WTC11 (cell line): Measurements from ENCODE around the gene AJAP1. TPM values are rescaled to one million over a fixed set of nuclear protein-coding genes. Genes with fewer than 3 reads are reported as not detected.

Source experiments
- ATAC-seq: fragments of 200-7000 bp; cut with Tn5 transposase; 2 replicates; pipeline ENCODE4 v1.10.0; 2021; ENCODE audit warnings: mild to moderate bottlenecking, moderate library complexity
- CTCF ChIA-PET: fragments of 300-600 bp; sonication (Branson Sonifier 250); formaldehyde crosslinking; loops from one replicate; lab custom pipeline; 2021; ENCODE audit warnings: antibody characterized with exemption; lab: Charles Lee
- POLR2A ChIA-PET: fragments of 350-600 bp; sonication (Branson Sonifier 250); formaldehyde crosslinking; loops from one replicate; lab custom pipeline; 2021; ENCODE audit warnings: antibody characterized with exemption; lab: Charles Lee
- DNase-seq: peaks from one replicate; pipeline ENCODE4 v3.0.0; 2021; ENCODE audit warnings: low spot score
- H3K27ac Mint-ChIP-seq: 2 replicates; pipeline ENCODE4 v1.8.0; 2021; ENCODE audit warnings: mixed read lengths
- H3K27me3 Mint-ChIP-seq: 2 replicates; pipeline ENCODE4 v1.8.0; 2021; ENCODE audit warnings: low read depth, mild to moderate bottlenecking, moderate library complexity, mixed read lengths
- H3K36me3 Mint-ChIP-seq: 2 replicates; pipeline ENCODE4 v1.8.0; 2021; ENCODE audit warnings: mixed read lengths
- H3K4me1 Mint-ChIP-seq: 2 replicates; pipeline ENCODE4 v1.8.0; 2022; ENCODE audit warnings: mixed read lengths
- H3K4me3 Mint-ChIP-seq: 2 replicates; pipeline ENCODE4 v1.8.0; 2021; ENCODE audit warnings: mild to moderate bottlenecking, moderate library complexity, mixed read lengths
- H3K9me3 Mint-ChIP-seq: 2 replicates; pipeline ENCODE4 v1.8.0; 2021; ENCODE audit warnings: mixed read lengths
- ATF6 ChIP-seq: sonication (generic); formaldehyde crosslinking; IDR thresholded peaks from 2 replicates; pipeline ENCODE4 v1.8.1; 2023; ENCODE audit warnings: mild to moderate bottlenecking, missing genetic modification reagents
- CTCF ChIP-seq: fragments of 200-600 bp; IDR thresholded peaks from 2 replicates; pipeline ENCODE4 v1.8.0; 2022; ENCODE audit warnings: antibody characterized with exemption
- E2F1 ChIP-seq: sonication (generic); formaldehyde crosslinking; IDR thresholded peaks from 2 replicates; pipeline ENCODE4 v1.8.0; 2022; ENCODE audit warnings: mild to moderate bottlenecking, missing genetic modification reagents
- HMGA2 ChIP-seq: fragments of 250-450 bp; sonication (Bioruptor Pico); IDR thresholded peaks from 2 replicates; pipeline ENCODE4 v1.4.0; 2021; ENCODE audit warnings: mild to moderate bottlenecking, moderate library complexity
- HMGXB4 ChIP-seq: sonication (generic); formaldehyde crosslinking; IDR thresholded peaks from 2 replicates; pipeline ENCODE4 v1.8.1; 2023; ENCODE audit warnings: mild to moderate bottlenecking, moderate library complexity, missing genetic modification reagents
- MYBL2 ChIP-seq: sonication (generic); formaldehyde crosslinking; IDR thresholded peaks from 2 replicates; pipeline ENCODE4 v1.8.1; 2023; ENCODE audit warnings: mild to moderate bottlenecking, moderate library complexity, missing genetic modification reagents
- NFATC4 ChIP-seq: fragments of 250-450 bp; sonication (Bioruptor Pico); IDR thresholded peaks from 2 replicates; pipeline ENCODE4 v1.9.0; 2021; ENCODE audit warnings: mild to moderate bottlenecking
- NR2C2 ChIP-seq: sonication (generic); formaldehyde crosslinking; IDR thresholded peaks from 2 replicates; pipeline ENCODE4 v1.8.0; 2022; ENCODE audit warnings: mild to moderate bottlenecking, missing genetic modification reagents
- OVOL2 ChIP-seq: fragments of 250-450 bp; sonication (Bioruptor Pico); IDR thresholded peaks from 2 replicates; pipeline ENCODE4 v1.9.0; 2021; ENCODE audit warnings: mild to moderate bottlenecking, borderline replicate concordance
- SMAD4 ChIP-seq: sonication (generic); formaldehyde crosslinking; IDR thresholded peaks from 2 replicates; pipeline ENCODE4 v1.8.0; 2022; ENCODE audit warnings: mild to moderate bottlenecking, missing genetic modification reagents
- TEAD1 ChIP-seq: sonication (generic); formaldehyde crosslinking; IDR thresholded peaks from 2 replicates; pipeline ENCODE4 v1.8.0; 2022; ENCODE audit warnings: mild to moderate bottlenecking, missing genetic modification reagents
- TEAD4 ChIP-seq: sonication (generic); formaldehyde crosslinking; IDR thresholded peaks from 2 replicates; pipeline ENCODE4 v1.8.0; 2022; ENCODE audit warnings: mild to moderate bottlenecking, missing genetic modification reagents
- TP53 ChIP-seq: sonication (generic); formaldehyde crosslinking; IDR thresholded peaks from 2 replicates; pipeline ENCODE4 v1.8.1; 2023; ENCODE audit warnings: mild to moderate bottlenecking, missing genetic modification reagents
- ZNF219 ChIP-seq: sonication (generic); formaldehyde crosslinking; IDR thresholded peaks from 2 replicates; pipeline ENCODE4 v1.8.0; 2023; ENCODE audit warnings: missing genetic modification reagents, mild to moderate bottlenecking, borderline replicate concordance
- ZNF425 ChIP-seq: fragments of 250-450 bp; sonication (Bioruptor Pico); conservative IDR thresholded peaks from 2 replicates; pipeline ENCODE4 v1.9.0; 2021; ENCODE audit warnings: mild to moderate bottlenecking
- total RNA-seq: library from RNA; stranded (reverse); gene quantifications from 3 replicates; pipeline ENCODE4 v1.2.3, GENCODE V29; 2021
- TF ChIP-seq, protein P1 (sequence below): sonication (generic); formaldehyde crosslinking; IDR thresholded peaks from 2 replicates; pipeline ENCODE4 v1.8.1; 2022; ENCODE audit warnings: low read depth, missing genetic modification reagents, borderline replicate concordance
- TF ChIP-seq, protein P2 (sequence below): sonication (generic); formaldehyde crosslinking; IDR thresholded peaks from 2 replicates; pipeline ENCODE4 v1.8.0; 2022; ENCODE audit warnings: mild to moderate bottlenecking, missing genetic modification reagents
- TF ChIP-seq, protein P3 (sequence below): sonication (generic); formaldehyde crosslinking; IDR thresholded peaks from 2 replicates; pipeline ENCODE4 v1.8.1; 2022; ENCODE audit warnings: mild to moderate bottlenecking, missing genetic modification reagents, moderate library complexity, borderline replicate concordance
- TF ChIP-seq, protein P4 (sequence below): sonication (generic); formaldehyde crosslinking; IDR thresholded peaks from 2 replicates; pipeline ENCODE4 v1.8.1; 2023; ENCODE audit warnings: mild to moderate bottlenecking, missing genetic modification reagents, moderate library complexity

The AJAP1 gene
- total RNA-seq, 1 experiment from 2014 or later: 2.1 TPM

DNA sequence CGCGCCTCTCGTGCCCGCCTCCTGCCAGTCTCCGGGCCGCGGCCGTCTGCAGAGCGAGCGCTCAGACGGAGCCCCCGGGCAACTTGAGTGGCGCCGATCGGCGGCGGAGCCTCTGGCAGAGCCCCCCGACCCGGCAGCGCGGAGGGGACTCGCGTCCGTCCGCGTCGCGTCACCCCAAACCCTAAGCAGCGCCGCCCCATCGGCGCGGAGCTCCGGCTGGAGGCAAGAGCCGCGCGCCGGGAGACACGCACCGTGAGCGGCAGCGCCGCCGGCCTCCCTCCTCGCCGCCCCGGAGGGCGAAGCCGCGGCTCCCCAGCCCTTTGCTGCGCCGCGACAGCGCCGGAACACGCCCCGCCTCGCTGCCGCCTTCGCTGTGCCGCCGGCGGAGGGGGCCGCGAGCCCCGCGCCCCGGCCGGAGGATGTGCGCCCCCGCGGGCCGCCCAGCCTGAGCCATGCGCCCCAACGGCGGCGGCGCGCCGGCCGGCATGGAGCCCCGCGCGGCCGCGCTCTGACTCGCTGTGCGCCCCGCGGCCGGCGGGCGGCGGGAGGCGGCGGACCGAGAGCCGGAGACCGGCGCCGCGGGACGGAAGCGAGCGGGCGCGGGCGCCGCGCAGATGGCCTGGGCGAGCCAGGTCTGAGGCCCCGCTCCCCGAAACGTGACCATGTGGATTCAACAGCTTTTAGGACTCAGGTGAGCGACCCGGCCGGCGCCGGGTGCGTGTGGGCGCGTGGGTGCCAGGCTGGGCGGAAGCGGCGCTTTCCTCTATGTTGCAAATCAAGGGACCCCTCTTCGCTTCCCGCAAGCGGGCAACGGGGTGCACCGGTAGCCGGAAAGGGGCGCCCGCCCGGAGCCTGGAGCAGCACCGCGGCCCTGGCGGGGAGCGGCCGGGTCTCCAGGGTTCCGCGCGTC, 610 bp downstream of the AJAP1 start:
- H3K36me3 Mint-ChIP-seq: peaks cover 27% of the 10 kb centered on the region
- H3K4me3 Mint-ChIP-seq: no peak overlapping the region
- H3K4me1 Mint-ChIP-seq: peaks cover 2% of the 10 kb centered on the region; the same call in 1 of the 2 replicates
- TF ChIP-seq ATF6 (CRISPR knock-in tag) (no peak), MYBL2 (CRISPR knock-in tag) (no peak), HMGA2 (CRISPR knock-in tag) (no peak), TP53 (CRISPR knock-in tag) (no peak), HMGXB4 (no peak), NR2C2 (CRISPR knock-in tag) (no peak), E2F1 (CRISPR knock-in tag) (no peak), NFATC4 (no peak), ZNF425 (CRISPR knock-in tag) (no peak), TEAD1 (CRISPR knock-in tag) (no peak), ZNF219 (CRISPR knock-in tag) (no peak), SMAD4 (CRISPR knock-in tag) (no peak), OVOL2 (CRISPR knock-in tag) (no peak), TEAD4 (CRISPR knock-in tag) (no peak), CTCF (no peak)
- TF ChIP-seq, protein P1, sequence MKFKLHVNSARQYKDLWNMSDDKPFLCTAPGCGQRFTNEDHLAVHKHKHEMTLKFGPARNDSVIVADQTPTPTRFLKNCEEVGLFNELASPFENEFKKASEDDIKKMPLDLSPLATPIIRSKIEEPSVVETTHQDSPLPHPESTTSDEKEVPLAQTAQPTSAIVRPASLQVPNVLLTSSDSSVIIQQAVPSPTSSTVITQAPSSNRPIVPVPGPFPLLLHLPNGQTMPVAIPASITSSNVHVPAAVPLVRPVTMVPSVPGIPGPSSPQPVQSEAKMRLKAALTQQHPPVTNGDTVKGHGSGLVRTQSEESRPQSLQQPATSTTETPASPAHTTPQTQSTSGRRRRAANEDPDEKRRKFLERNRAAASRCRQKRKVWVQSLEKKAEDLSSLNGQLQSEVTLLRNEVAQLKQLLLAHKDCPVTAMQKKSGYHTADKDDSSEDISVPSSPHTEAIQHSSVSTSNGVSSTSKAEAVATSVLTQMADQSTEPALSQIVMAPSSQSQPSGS (CRISPR knock-in tag): no peak
- TF ChIP-seq, protein P2, sequence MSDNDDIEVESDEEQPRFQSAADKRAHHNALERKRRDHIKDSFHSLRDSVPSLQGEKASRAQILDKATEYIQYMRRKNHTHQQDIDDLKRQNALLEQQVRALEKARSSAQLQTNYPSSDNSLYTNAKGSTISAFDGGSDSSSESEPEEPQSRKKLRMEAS (CRISPR knock-in tag): no peak
- TF ChIP-seq, protein P3, sequence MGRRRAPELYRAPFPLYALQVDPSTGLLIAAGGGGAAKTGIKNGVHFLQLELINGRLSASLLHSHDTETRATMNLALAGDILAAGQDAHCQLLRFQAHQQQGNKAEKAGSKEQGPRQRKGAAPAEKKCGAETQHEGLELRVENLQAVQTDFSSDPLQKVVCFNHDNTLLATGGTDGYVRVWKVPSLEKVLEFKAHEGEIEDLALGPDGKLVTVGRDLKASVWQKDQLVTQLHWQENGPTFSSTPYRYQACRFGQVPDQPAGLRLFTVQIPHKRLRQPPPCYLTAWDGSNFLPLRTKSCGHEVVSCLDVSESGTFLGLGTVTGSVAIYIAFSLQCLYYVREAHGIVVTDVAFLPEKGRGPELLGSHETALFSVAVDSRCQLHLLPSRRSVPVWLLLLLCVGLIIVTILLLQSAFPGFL (CRISPR knock-in tag): no peak
- TF ChIP-seq, protein P4, sequence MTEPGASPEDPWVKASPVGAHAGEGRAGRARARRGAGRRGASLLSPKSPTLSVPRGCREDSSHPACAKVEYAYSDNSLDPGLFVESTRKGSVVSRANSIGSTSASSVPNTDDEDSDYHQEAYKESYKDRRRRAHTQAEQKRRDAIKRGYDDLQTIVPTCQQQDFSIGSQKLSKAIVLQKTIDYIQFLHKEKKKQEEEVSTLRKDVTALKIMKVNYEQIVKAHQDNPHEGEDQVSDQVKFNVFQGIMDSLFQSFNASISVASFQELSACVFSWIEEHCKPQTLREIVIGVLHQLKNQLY (CRISPR knock-in tag): no peak
- TF ChIP-seq, all 79 proteins: peak for 0
- peaks cover 28% of the 10 kb centered on the region for H3K27me3 Mint-ChIP-seq
- DNase-seq (no peak), ATAC-seq (no peak)
- POLR2A ChIA-PET: no interaction called here
- CTCF ChIA-PET: interaction anchor here (0.8 kb wide), 1 partner anchor 171 kb away, joined by 5 read pairs; no protein-coding TSS in a partner anchor
- H3K9me3 Mint-ChIP-seq: peaks cover 27% of the 10 kb centered on the region
- H3K27ac Mint-ChIP-seq: no peak overlapping the region
